Kidney (tissue), 14 donors: ENCODE results near the gene GET3. TPM values are rescaled to one million over a fixed set of nuclear protein-coding genes. Genes with fewer than 3 reads are reported as not detected.

Source experiments
- DNase-seq, 5 donors: peaks; one replicate each; pipeline ENCODE4 v3.0.0-alpha.2; 2013 to 2020
- FAIRE-seq: peaks from 2 replicates; lab custom pipeline; 2012; peaks lifted over from hg19 to GRCh38; lab: Jason Lieb, UNC
- H3K27ac ChIP-seq, 2 donors: one replicate each; pipeline ENCODE4 v1.7.0; 2013; ENCODE audit warnings: low read depth in 2 of 2, low read length in 2 of 2, inconsistent platforms in 1 of 2
- H3K27me3 ChIP-seq: one replicate; pipeline ENCODE4 v1.7.1; 2013; ENCODE audit warnings: low read length, inconsistent platforms; ENCODE audit not compliant: control insufficient read depth, insufficient read depth
- H3K36me3 ChIP-seq, 3 donors: one replicate each; pipeline versions ENCODE4 v1.7.0 to v1.7.1; 2013; ENCODE audit warnings: low read length in 3 of 3, control low read depth in 1 of 3, inconsistent platforms in 1 of 3; ENCODE audit not compliant: insufficient read depth in 3 of 3, control insufficient read depth in 2 of 3
- H3K4me1 ChIP-seq, 3 donors: one replicate each; pipeline versions ENCODE4 v1.7.0 to v1.7.1; 2013; ENCODE audit warnings: low read length in 3 of 3, inconsistent platforms in 1 of 3, low read depth in 1 of 3; ENCODE audit not compliant: control insufficient read depth in 2 of 3, insufficient read depth in 2 of 3
- H3K4me3 ChIP-seq, 3 donors: one replicate each; pipeline versions ENCODE4 v1.7.0 to v1.8.1; 2013; ENCODE audit warnings: low read length in 3 of 3, control low read depth in 1 of 3, inconsistent platforms in 1 of 3
- H3K9ac ChIP-seq, 3 donors: one replicate each; pipeline versions ENCODE4 v1.7.0 to v1.7.1; 2013; ENCODE audit warnings: low read length in 3 of 3, control low read depth in 1 of 3, inconsistent platforms in 1 of 3
- H3K9me3 ChIP-seq, 3 donors: one replicate each; pipeline versions ENCODE4 v1.7.0 to v1.7.1; 2013; ENCODE audit warnings: low read length in 3 of 3, control low read depth in 1 of 3, inconsistent platforms in 1 of 3; ENCODE audit not compliant: control insufficient read depth in 2 of 3, insufficient read depth in 1 of 3
- CTCF ChIP-seq: IDR thresholded peaks from 3 replicates; pipeline ENCODE4 v1.5.1; 2012; ENCODE audit warnings: mild to moderate bottlenecking, moderate library complexity, borderline replicate concordance; ENCODE audit not compliant: insufficient read depth; ENCODE audit errors: extremely low read depth
- intact Hi-C: fragments of 100-400 bp; cut with DNase I; formaldehyde crosslinking; loops from one replicate; pipeline ENCODE4 v1.11.1; 2022
- polyA plus RNA-seq: library from polyadenylated mRNA; stranded (reverse); fragments of 350-450 nt; fragmentation: Illumina TruSeq; extraction: RNeasy Lipid Tissue Mini Kit (QIAGEN cat#74804); gene quantifications from one replicate; pipeline ENCODE4 v1.2.3, GENCODE V29; 2014; ENCODE audit warnings: low read depth, low replicate concordance; ENCODE audit not compliant: insufficient read depth
- total RNA-seq: library from RNA; stranded (reverse); fragmentation: NEBNext Ultra II Directional; extraction: Animal tissue kit (Norgen Biotek cat#: 25700); gene quantifications from one replicate; pipeline ENCODE4 v1.2.1, GENCODE V29; 2021
- donor health status: control.
- donor health status: control.
- donor health status: control.
- donor health status: control.
- donor health status: control.
- donor health status: DM: yes; HTN: yes; CAD: no.
- donor health status: Normal renal cell carcinoma (clear cell type).

The GET3 gene
- total and polyA plus RNA-seq, 2 donors from 2014 or later: 71.3 to 132 TPM

- no peak for FAIRE-seq
- H3K27ac ChIP-seq: no peak overlapping the region
- intact Hi-C loops: no loop called here
Measured at GRCh38 chr19:12772323-12772722, 35.0 kb downstream of the GET3 start.

GRCh38 chr19:12773571-12773970 lies 36.3 kb downstream of the GET3 start:
- intact Hi-C loops: no loop called here

More at GRCh38 chr19:12772323-12772722, 35.0 kb downstream of the GET3 start:
- Histone ChIP-seq H3K27me3 (no peaks in the 10 kb centered on the region), H3K4me1 (peaks cover 0 to 9% (median 4%) of the 10 kb centered on the region in 3 donors), H3K9me3 (no peaks in the 10 kb centered on the region), H3K36me3 (peaks cover 0 to 7% (median 0%) of the 10 kb centered on the region in 3 donors), H3K4me3 (no peak overlapping the region), H3K9ac (no peak overlapping the region)
- no peak for TF ChIP-seq CTCF
- DNase-seq: no peak

DNA sequence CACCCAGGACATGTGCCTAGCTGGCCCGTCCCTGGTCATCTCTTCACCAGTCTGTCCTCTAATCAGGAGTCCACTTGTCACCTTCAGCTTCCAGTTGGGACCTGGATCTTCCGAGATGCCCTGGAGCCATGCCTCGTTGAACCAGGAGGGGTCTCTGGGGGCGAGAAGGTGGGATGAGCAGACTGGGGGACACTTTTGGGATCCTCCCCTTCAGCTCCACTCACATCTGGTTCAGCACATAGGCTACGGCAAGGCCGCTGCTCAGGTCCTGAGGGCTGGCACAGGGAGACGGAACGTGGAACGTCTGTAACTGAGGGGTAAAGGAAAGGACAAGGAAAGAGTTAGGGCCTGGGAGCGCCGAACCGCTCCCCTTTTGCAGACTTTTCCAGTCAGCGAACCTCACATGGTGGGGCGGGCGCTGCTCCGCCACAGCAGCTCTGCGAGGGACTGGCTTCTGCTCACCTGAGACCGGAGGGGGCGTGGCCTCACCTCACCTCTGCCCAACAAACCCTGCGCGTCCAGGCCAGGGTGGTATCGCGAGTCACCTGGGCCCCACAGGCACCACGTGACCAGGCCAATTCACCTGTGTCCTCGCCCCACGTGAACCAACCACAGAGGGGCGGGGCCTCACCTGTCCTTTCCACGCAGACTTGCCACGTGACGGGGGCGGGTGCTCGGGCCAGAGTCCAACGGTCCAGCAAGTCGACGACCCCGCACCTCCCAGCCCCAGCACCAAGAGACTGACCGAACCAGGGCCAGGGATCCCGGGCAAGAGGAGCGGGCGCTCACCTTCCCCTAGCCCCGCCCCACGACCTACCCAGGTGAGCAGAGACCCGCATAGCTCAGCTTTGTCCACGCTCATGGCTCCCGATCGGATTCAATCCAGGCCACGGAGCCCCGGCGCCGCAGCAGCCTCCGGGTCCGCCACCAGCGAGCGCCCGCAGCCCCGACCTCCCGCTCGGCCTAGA lies 37.6 kb downstream of the GET3 start, which contains the start of gene HOOK2:
HOOK2 (minus strand) TSS at position 965 of the 968 bp plus-strand sequence; CDS start at position 862, 103 bp downstream.
- FAIRE-seq (no peak), DNase-seq (peak; percentile 90 to 99 (median 93))
- intact Hi-C loops: no loop called here
- Histone ChIP-seq H3K4me3 (peak within 1 kb of the TSS; percentile 37 to 75 (median 57)), H3K36me3 (peaks cover 0 to 4% (median 0%) of the 10 kb centered on the region in 3 donors), H3K9ac (peak within 1 kb of the TSS in 2 of 3 donors; percentile 39 to 88), H3K27ac (peak within 1 kb of the TSS; percentile 91 to 99), H3K27me3 (no peaks in the 10 kb centered on the region), H3K9me3 (no peaks in the 10 kb centered on the region), H3K4me1 (peaks cover 0 to 17% (median 4%) of the 10 kb centered on the region in 3 donors)
- TF ChIP-seq CTCF: no peak

More at GRCh38 chr19:12773571-12773970, 36.3 kb downstream of the GET3 start:
- no peak overlapping the region for H3K4me3 ChIP-seq
- H3K4me1 ChIP-seq: peaks cover 0 to 13% (median 4%) of the 10 kb centered on the region in 3 donors
- no peak overlapping the region for H3K9ac ChIP-seq
- H3K9me3 ChIP-seq: no peaks in the 10 kb centered on the region
- peak in 1 of 5 donors; percentile 15 for DNase-seq
- no peak for FAIRE-seq
- H3K36me3 ChIP-seq: peaks cover 0 to 7% (median 0%) of the 10 kb centered on the region in 3 donors
- no peaks in the 10 kb centered on the region for H3K27me3 ChIP-seq
- no peak overlapping the region for H3K27ac ChIP-seq
- no peak for TF ChIP-seq CTCF
